WERI-Rb-1 (cell line): Measurements from ENCODE around the gene KPNA4.
A peak's percentile ranks its signal among the peaks of the same experiment; 100 is the strongest.
"Not testable (repeated sequence)": the region's sequence is repeated elsewhere in the genome, so short reads cannot be mapped to it uniquely, and the experiment has no call there.

Experiments used
- DNase-seq: peaks from one replicate; pipeline ENCODE4 v3.0.0-alpha.2; 2020
- H3K27ac ChIP-seq: fragments of 250-450 bp; sonication (Bioruptor Pico); 2 replicates; pipeline ENCODE4 v1.5.1; 2020; ENCODE audit warnings: mild to moderate bottlenecking, moderate library complexity
- H3K27me3 ChIP-seq: fragments of 250-450 bp; sonication (Bioruptor Pico); 2 replicates; pipeline ENCODE4 v1.5.1; 2021; ENCODE audit warnings: mild to moderate bottlenecking, low read depth, moderate library complexity; ENCODE audit not compliant: insufficient read depth, severe bottlenecking
- H3K36me3 ChIP-seq: fragments of 250-450 bp; sonication (Bioruptor Pico); 2 replicates; pipeline ENCODE4 v1.5.1; 2020; ENCODE audit warnings: mild to moderate bottlenecking, moderate library complexity
- H3K4me3 ChIP-seq: 2 replicates; pipeline ENCODE4 v1.5.1; 2011; ENCODE audit warnings: low read depth, mild to moderate bottlenecking, control low read depth, low read length
- H3K9me3 ChIP-seq: fragments of 250-450 bp; sonication (Bioruptor Pico); 2 replicates; pipeline ENCODE4 v1.5.1; 2021; ENCODE audit warnings: mild to moderate bottlenecking, moderate library complexity; ENCODE audit not compliant: severe bottlenecking
- TF ChIP-seq, protein P1 (sequence below): IDR thresholded peaks from 2 replicates; pipeline ENCODE4 v1.5.1; 2011; ENCODE audit warnings: low read depth, mild to moderate bottlenecking, control low read depth, inconsistent platforms, low read length

KPNA4 gene

DNA sequence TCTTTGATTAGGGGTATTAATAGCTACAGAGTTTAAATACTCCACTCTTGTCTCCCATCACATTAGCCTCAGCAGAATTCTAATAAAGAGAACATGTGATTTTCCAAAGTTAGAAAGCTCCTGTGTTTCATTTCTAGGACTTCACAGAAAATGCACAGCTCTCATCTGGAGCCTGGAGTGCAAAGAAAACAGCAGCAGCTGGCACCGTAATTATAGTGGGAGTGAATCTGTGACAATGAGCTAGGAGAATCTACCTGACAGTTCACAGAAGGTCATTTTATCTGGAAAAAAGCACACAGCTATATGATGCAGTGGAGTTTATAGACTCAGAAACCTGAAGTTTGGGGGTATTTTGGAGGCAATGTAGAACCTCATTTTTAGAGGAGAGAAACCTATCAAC is 110.4 kb downstream of the KPNA4 start:
- peak; percentile 50 for DNase-seq

DNA sequence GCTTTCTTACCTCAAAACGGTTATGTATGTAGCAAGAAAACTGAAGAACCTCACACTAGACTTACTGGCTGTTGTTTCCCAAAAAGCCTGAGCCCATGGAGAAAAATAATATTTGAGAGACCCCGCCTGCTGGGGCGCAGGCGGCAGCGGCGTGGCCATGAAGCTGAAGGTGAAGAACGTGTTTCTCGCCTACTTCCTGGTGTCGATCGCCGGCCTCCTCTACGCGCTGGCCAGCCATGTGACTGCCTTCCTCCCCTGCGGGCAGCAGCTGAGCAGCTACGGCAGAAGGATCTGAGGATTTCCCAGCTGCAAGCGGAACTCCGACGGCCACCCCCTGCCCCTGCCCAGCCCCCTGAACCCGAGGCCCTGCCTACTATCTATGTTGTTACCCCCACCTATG is 113.1 kb downstream of the KPNA4 start:
- H3K27ac ChIP-seq, H3K36me3 ChIP-seq, H3K27me3 ChIP-seq, DNase-seq, H3K9me3 ChIP-seq, H3K4me3 ChIP-seq: not testable (repeated sequence)

More for the DNA sequence above, 110.4 kb downstream of the KPNA4 start:
- TF ChIP-seq, protein P1, sequence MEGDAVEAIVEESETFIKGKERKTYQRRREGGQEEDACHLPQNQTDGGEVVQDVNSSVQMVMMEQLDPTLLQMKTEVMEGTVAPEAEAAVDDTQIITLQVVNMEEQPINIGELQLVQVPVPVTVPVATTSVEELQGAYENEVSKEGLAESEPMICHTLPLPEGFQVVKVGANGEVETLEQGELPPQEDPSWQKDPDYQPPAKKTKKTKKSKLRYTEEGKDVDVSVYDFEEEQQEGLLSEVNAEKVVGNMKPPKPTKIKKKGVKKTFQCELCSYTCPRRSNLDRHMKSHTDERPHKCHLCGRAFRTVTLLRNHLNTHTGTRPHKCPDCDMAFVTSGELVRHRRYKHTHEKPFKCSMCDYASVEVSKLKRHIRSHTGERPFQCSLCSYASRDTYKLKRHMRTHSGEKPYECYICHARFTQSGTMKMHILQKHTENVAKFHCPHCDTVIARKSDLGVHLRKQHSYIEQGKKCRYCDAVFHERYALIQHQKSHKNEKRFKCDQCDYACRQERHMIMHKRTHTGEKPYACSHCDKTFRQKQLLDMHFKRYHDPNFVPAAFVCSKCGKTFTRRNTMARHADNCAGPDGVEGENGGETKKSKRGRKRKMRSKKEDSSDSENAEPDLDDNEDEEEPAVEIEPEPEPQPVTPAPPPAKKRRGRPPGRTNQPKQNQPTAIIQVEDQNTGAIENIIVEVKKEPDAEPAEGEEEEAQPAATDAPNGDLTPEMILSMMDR, result no peak
- Histone ChIP-seq H3K27me3 (no peaks in the 10 kb centered on the region), H3K27ac (peak overlapping the region; percentile 70), H3K4me3 (no peak overlapping the region), H3K9me3 (peaks cover 12% of the 10 kb centered on the region), H3K36me3 (no peaks in the 10 kb centered on the region)

DNA sequence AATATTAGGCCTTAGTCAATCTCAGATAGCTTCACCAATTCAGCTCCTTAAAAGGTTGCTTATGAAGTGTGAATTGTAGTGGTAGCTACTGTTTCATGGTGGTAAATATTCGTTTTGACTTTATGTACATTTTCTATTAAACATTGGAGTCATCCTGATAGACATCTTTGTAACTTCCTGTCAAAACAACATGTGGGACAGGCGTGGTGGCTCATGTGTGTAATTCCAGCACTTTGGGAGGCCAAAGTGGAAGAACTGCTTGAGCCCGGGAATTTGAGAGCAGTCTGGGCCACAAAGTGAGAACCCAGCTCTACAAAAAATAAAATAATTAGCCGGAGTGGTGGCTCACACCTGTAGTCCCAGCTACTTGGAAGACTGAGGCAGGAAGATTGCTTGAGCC is 113.8 kb downstream of the KPNA4 start:
- TF ChIP-seq, protein P1, result no peak
- DNase-seq, result no peak
- Histone ChIP-seq H3K4me3 (no peak overlapping the region), H3K27me3 (no peaks in the 10 kb centered on the region), H3K36me3 (no peaks in the 10 kb centered on the region), H3K27ac (no peak overlapping the region), H3K9me3 (peaks cover 3% of the 10 kb centered on the region)

DNA sequence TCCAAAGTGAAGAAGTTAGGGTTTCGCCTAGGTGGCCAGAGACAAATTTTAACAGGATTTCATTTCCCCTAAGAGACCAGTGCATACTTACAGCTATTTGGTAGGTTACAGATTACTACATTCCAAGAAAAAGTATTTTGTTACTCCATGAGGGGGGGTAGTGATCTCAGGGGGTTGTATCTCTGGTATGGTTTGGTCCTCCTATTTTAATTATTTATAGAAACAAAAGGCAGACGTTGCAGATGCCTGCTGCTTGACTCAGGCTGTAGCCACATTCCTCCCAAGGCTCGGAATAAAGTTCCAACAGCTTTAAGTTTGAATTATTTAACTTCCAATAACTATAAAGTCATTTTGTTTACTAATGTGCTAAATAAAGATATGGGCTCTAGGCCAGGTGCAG is 114.5 kb downstream of the KPNA4 start:
- H3K36me3 ChIP-seq, result no peaks in the 10 kb centered on the region
- no peak overlapping the region for H3K4me3 ChIP-seq
- TF ChIP-seq, protein P1, result no peak
- H3K27ac ChIP-seq, result no peak overlapping the region
- H3K27me3 ChIP-seq, result no peaks in the 10 kb centered on the region
- no peak for DNase-seq
- peaks cover 3% of the 10 kb centered on the region for H3K9me3 ChIP-seq

DNA sequence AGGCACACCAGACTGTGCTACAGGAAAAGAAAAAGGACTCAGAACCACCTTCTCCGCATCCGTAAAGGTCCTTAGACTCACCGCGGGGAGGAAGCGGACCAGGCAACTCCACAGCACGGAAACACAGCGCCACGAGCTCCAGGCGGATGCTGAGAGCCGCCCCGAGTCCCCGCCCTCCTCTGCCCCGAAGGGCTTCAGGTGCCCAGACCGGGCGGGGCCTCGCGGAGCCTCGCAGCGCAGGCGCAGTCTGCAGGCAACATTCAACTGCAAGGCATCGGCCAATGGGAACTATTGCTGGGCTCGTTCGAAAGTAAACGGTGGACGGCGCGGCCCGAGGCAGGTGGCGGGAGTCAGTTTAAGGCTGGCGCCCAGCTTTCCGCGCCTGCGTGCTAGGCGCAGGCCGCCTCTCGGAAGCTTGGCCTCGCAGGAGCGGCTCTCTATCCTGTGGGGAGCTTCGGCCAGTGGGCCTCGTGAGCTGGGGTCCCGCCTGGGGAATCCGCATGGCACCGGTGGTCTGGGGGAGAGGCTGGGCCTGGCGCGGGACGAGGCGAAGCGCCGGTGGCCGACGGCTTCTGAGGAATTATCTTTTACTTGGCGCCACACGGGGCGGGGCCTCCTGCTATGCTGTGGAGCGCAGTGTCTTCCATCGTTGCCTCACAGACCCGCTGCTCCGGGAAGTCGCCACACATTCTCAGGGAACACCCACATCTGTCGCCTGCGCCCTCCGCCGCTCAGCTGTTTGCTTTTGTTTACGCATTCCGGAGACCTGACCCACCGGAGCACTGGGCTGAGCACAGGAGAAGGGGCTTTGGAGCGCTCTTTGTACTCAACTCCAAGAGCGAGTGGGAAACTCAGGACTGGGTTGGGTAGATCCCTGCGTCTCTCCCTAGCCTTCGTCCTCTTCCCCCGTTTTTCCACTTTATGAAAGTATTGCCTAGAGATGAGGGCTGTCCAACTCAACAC is 115.5 kb downstream of the KPNA4 start, which contains the start of gene TRIM59:
Gene TRIM59 (minus strand): TSS at position 151 of the 963 bp plus-strand sequence. CDS start 10,603 bp downstream, outside the sequence.
- TF ChIP-seq, protein P1, result no peak
- Histone ChIP-seq H3K9me3 (peaks cover 3% of the 10 kb centered on the region), H3K27me3 (no peaks in the 10 kb centered on the region), H3K4me3 (no peak within 1 kb of the TSS), H3K36me3 (no peaks in the 10 kb centered on the region), H3K27ac (no peak within 1 kb of the TSS)
- no peak for DNase-seq

GRCh38 chr3:160448845-160449635 is 116.3 kb downstream of the KPNA4 start:
- Histone ChIP-seq H3K9me3 (peaks cover 3% of the 10 kb centered on the region), H3K27me3 (no peaks in the 10 kb centered on the region), H3K36me3 (no peaks in the 10 kb centered on the region), H3K4me3 (no peak overlapping the region), H3K27ac (no peak overlapping the region)
- TF ChIP-seq, protein P1, result no peak
- DNase-seq, result no peak
